CD8-positive, alpha-beta memory T cell (primary cell): ENCODE measurements around the gene TBC1D8. TPM values are rescaled to one million over a fixed set of nuclear protein-coding genes. Genes with fewer than 3 reads are reported as not detected.

Experiments
- CTCF ChIA-PET: fragments of 350-600 bp; sonication (Branson Sonifier 250); formaldehyde crosslinking; loops from one replicate; lab custom pipeline; 2021; ENCODE audit warnings: antibody characterized with exemption; lab: Charles Lee
- POLR2A ChIA-PET: fragments of 350-600 bp; sonication (Branson Sonifier 250); formaldehyde crosslinking; loops from one replicate; lab custom pipeline; 2021; ENCODE audit warnings: antibody characterized with exemption; lab: Charles Lee
- DNase-seq, 5 donors: peaks; one replicate each; pipeline versions ENCODE4 v3.0.0 to v3.0.0-alpha.2; 2020 to 2022; ENCODE audit warnings: mixed read lengths in 1 of 5
- H3K27ac ChIP-seq: one replicate; pipeline ENCODE4 v1.7.0; 2013; ENCODE audit warnings: low read depth, mild to moderate bottlenecking, low read length, moderate library complexity
- H3K27me3 ChIP-seq: 2 replicates; pipeline ENCODE4 v1.7.0; 2013; ENCODE audit warnings: low read length, mild to moderate bottlenecking; ENCODE audit not compliant: insufficient read depth, poor library complexity, severe bottlenecking
- H3K36me3 ChIP-seq: 2 replicates; pipeline ENCODE4 v1.7.0; 2013; ENCODE audit warnings: mild to moderate bottlenecking, low read length, moderate library complexity; ENCODE audit not compliant: insufficient read depth
- H3K4me1 ChIP-seq: 2 replicates; pipeline ENCODE4 v1.7.0; 2013; ENCODE audit warnings: mild to moderate bottlenecking, low read length, moderate library complexity; ENCODE audit not compliant: insufficient read depth
- H3K4me3 ChIP-seq: 2 replicates; pipeline ENCODE4 v1.7.0; 2013; ENCODE audit warnings: mild to moderate bottlenecking, low read length
- H3K9me3 ChIP-seq: 2 replicates; pipeline ENCODE4 v1.7.0; 2013; ENCODE audit warnings: mild to moderate bottlenecking, low read length
- H3K27ac Mint-ChIP-seq, 8 donors: one replicate each; pipeline ENCODE4 v1.8.0; 2020 to 2021; ENCODE audit warnings: mixed read lengths in 8 of 8, mild to moderate bottlenecking in 6 of 8, inconsistent platforms in 3 of 8, moderate library complexity in 3 of 8
- H3K27me3 Mint-ChIP-seq, 2 donors: one replicate each; pipeline ENCODE4 v1.8.0; 2020 to 2021; ENCODE audit warnings: mixed read lengths in 2 of 2, mild to moderate bottlenecking in 1 of 2, moderate library complexity in 1 of 2
- H3K36me3 Mint-ChIP-seq, 3 donors: one replicate each; pipeline ENCODE4 v1.8.0; 2020 to 2021; ENCODE audit warnings: mixed read lengths in 3 of 3, inconsistent platforms in 1 of 3, mild to moderate bottlenecking in 1 of 3
- H3K4me1 Mint-ChIP-seq, 3 donors: one replicate each; pipeline ENCODE4 v1.8.0; 2020 to 2021; ENCODE audit warnings: mixed read lengths in 3 of 3, inconsistent platforms in 1 of 3, mild to moderate bottlenecking in 1 of 3
- H3K4me3 Mint-ChIP-seq, 7 donors: one replicate each; pipeline ENCODE4 v1.8.0; 2020 to 2021; ENCODE audit warnings: mixed read lengths in 7 of 7, mild to moderate bottlenecking in 6 of 7, moderate library complexity in 4 of 7, inconsistent platforms in 2 of 7
- H3K9me3 Mint-ChIP-seq, 5 donors: one replicate each; pipeline ENCODE4 v1.8.0; 2020 to 2022; ENCODE audit warnings: mixed read lengths in 5 of 5, mild to moderate bottlenecking in 3 of 5, moderate library complexity in 2 of 5, inconsistent platforms in 1 of 5
- polyA plus RNA-seq: library from polyadenylated mRNA; unstranded; fragments of 300-500 nt; fragmentation: Illumina TruSeq; gene quantifications from one replicate; pipeline ENCODE4 v1.2.3, GENCODE V29; 2021
- total RNA-seq, 2 experiments: library from RNA; stranded (reverse); gene quantifications; one replicate each; pipeline ENCODE4 v1.2.3, GENCODE V29; 2021

TBC1D8 gene
- total and polyA plus RNA-seq, 3 experiments from 2014 or later = 0.55 to 0.89 (median 0.69) TPM

DNA sequence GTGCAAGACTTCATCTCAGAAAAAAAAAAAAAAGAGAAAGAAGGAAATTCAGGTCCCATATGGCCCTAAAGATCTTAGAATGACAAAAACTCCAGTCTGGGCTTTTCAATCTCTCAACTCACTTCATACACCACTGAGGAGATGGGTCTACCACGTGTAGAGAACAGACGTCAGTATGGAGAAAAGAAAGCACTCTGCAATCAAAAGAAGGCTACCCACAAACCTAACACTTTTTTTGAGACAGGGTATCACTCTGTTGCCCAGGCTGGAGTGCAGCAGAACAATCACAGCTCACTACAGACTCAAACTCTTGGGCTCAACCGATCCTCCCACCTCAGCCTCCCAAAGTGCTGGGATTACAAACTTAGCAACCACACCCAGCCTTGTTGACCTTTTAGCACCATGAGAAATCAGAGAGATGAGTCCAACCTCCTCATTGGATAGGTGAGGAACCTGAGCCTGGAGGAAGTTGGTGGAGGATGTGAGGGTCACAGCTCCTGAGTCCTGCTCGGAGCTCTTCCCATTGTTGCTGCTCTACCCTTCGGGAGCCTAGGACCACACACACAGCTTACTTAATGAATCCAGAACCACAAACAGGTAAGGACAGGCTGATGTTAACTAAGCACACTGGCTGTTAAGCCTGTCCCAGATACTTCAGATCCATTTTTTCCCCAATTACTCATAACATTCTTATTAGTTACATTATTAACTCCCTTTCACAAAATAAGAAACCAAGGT lies 23.7 kb downstream of the TBC1D8 start:
- no peak overlapping the region for H3K4me3 Mint-ChIP-seq
- Histone ChIP-seq H3K4me1 (no peaks in the 10 kb centered on the region), H3K9me3 (no peaks in the 10 kb centered on the region), H3K36me3 (no peaks in the 10 kb centered on the region), H3K27ac (no peak overlapping the region), H3K4me3 (no peak overlapping the region), H3K27me3 (no peaks in the 10 kb centered on the region)
- no peaks in the 10 kb centered on the region for H3K9me3 Mint-ChIP-seq
- peaks cover 9 to 16% (median 14%) of the 10 kb centered on the region in 3 donors for H3K4me1 Mint-ChIP-seq
- ChIA-PET CTCF (no interaction called here), POLR2A (no interaction called here)
- H3K36me3 Mint-ChIP-seq = peaks cover 0 to 5% (median 0%) of the 10 kb centered on the region in 3 donors
- H3K27me3 Mint-ChIP-seq = peaks cover 6 to 30% of the 10 kb centered on the region in 2 donors
- no peak for DNase-seq
- H3K27ac Mint-ChIP-seq = peak overlapping the region in 1 of 8 donors; percentile 64

DNA sequence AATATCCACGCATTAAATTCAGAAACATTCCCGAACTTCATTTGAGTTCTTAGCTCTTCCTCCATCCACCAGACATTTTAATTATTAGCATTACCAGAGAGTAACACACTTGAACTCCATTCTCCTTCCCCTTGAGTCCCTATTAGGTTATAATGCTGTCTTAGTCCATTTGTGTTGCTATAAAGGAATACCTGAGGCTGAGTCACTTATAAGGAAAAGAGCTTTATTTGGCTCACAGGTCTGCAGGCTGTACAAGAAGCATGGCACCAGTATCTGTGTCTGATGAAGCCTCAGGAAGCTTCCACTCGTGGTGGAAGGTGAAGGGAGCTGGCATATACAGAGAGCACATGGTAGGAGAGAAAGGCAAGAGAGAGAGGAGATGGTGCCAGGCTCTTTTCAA lies 25.4 kb downstream of the TBC1D8 start:
- no peak overlapping the region for H3K27ac Mint-ChIP-seq
- Histone ChIP-seq H3K4me3 (no peak overlapping the region), H3K27me3 (no peaks in the 10 kb centered on the region), H3K9me3 (no peaks in the 10 kb centered on the region), H3K27ac (no peak overlapping the region), H3K36me3 (no peaks in the 10 kb centered on the region), H3K4me1 (no peaks in the 10 kb centered on the region)
- ChIA-PET POLR2A (no interaction called here), CTCF (no interaction called here)
- H3K4me3 Mint-ChIP-seq = no peak overlapping the region
- H3K4me1 Mint-ChIP-seq = peaks cover 9 to 16% (median 14%) of the 10 kb centered on the region in 3 donors
- H3K36me3 Mint-ChIP-seq = peaks cover 0 to 5% (median 0%) of the 10 kb centered on the region in 3 donors
- peaks cover 6 to 31% of the 10 kb centered on the region in 2 donors for H3K27me3 Mint-ChIP-seq
- no peaks in the 10 kb centered on the region for H3K9me3 Mint-ChIP-seq
- no peak for DNase-seq

DNA sequence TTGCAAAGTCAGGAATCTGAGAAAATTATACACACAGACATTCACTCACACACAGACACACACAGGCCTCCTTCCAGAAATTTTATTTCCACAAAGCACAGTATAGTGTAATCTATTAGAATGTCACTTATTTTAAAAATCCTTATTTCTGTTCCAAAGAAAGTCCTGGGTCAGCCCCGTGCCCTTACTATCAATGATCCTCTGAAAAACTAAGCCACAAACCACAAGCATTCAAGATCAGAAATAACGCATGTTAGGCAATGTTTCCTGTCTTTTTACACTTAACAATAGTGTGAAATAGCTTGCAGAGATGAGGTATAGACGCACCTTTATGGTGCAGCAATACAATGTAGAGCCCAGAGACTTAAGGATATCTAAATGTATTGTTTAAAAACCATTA lies 25.8 kb downstream of the TBC1D8 start:
- Mint-ChIP-seq H3K4me1 (peaks cover 9 to 16% (median 14%) of the 10 kb centered on the region in 3 donors), H3K27me3 (peaks cover 6 to 35% of the 10 kb centered on the region in 2 donors), H3K4me3 (no peak overlapping the region), H3K27ac (no peak overlapping the region), H3K36me3 (peaks cover 0 to 5% (median 0%) of the 10 kb centered on the region in 3 donors), H3K9me3 (no peaks in the 10 kb centered on the region)
- no peak for DNase-seq
- Histone ChIP-seq H3K4me3 (no peak overlapping the region), H3K27ac (no peak overlapping the region), H3K9me3 (no peaks in the 10 kb centered on the region), H3K27me3 (no peaks in the 10 kb centered on the region), H3K36me3 (no peaks in the 10 kb centered on the region), H3K4me1 (no peaks in the 10 kb centered on the region)
- POLR2A ChIA-PET = no interaction called here
- CTCF ChIA-PET = no interaction called here

DNA sequence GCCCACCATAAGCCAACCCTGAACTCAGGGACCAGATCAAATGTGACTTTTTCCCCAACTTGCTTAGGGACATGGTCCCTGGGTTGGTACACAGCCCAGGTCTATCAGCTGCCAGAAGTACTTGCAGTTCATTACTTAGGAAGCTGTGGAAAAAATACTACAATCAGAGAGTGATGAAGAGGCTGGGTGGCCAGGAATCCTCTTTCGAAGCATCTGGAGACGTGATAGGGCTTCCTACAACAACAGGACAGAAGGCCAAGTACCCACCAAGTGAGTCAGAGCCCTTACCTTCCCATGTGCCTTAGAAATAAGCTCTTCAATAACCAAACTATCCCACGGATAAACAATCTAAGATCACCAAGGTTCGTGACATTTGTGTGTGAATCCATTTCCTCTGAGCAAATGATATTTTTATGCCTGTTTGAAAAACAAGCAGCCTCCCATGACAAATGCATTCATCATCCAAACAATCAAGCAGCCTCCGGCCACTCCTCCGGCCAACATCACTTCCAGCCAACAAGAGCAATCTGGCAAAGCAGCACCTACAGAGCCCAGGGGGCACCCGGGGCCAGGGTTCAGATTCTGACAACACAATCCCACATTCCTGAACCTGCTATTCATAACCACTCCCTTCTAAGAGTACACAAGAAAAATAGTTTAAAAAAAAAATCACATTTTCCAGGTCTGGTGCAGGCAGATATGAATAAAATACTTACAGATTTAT lies 26.4 kb downstream of the TBC1D8 start:
- Mint-ChIP-seq H3K4me1 (peaks cover 9 to 16% (median 14%) of the 10 kb centered on the region in 3 donors), H3K4me3 (no peak overlapping the region), H3K27ac (peak overlapping the region in 1 of 8 donors; percentile 58), H3K9me3 (no peaks in the 10 kb centered on the region), H3K27me3 (peaks cover 6 to 41% of the 10 kb centered on the region in 2 donors), H3K36me3 (peaks cover 0 to 5% (median 0%) of the 10 kb centered on the region in 3 donors)
- no peaks in the 10 kb centered on the region for H3K4me1 ChIP-seq
- DNase-seq = no peak
- H3K4me3 ChIP-seq = no peak overlapping the region
- ChIA-PET POLR2A (no interaction called here), CTCF (no interaction called here)
- no peak overlapping the region for H3K27ac ChIP-seq
- no peaks in the 10 kb centered on the region for H3K36me3 ChIP-seq
- H3K9me3 ChIP-seq = no peaks in the 10 kb centered on the region
- no peaks in the 10 kb centered on the region for H3K27me3 ChIP-seq

DNA sequence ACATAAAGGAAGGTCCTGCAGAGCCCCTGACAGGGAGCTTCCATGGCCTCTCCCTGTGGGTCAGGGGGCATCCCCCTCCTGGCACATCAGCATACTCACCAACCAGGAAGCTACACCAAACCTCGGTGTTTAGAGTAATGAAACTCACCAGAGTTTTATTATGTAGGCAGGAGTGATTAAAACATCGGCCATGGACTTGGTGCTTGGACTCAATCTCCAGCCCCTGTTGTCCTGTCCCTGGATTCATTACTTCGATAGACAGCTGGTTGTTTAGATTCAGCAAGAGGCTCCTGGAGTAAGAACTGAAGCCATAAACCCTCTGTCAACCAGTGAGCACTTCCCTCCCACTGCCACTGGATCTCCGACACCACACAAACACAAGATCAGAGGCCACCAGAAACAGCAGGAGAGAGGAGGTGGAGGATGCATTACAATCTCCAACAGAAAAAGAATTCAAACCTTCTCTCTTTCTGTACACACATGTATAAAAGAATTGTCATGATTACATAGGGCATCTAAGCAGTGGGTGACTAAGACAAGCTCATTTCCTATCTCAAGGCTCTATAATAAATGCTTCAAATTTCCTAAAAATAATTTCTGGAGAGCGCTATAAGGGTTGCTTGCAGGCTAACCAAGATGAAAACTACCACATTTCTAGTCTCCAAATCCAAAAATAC lies 27.2 kb downstream of the TBC1D8 start:
- Histone ChIP-seq H3K4me3 (no peak overlapping the region), H3K27ac (no peak overlapping the region), H3K9me3 (no peaks in the 10 kb centered on the region), H3K36me3 (no peaks in the 10 kb centered on the region), H3K27me3 (no peaks in the 10 kb centered on the region), H3K4me1 (no peaks in the 10 kb centered on the region)
- no peak for DNase-seq
- no peaks in the 10 kb centered on the region for H3K9me3 Mint-ChIP-seq
- peaks cover 11 to 49% of the 10 kb centered on the region in 2 donors for H3K27me3 Mint-ChIP-seq
- CTCF ChIA-PET = no interaction called here
- H3K27ac Mint-ChIP-seq = no peak overlapping the region
- POLR2A ChIA-PET = no interaction called here
- H3K36me3 Mint-ChIP-seq = peaks cover 0 to 10% (median 0%) of the 10 kb centered on the region in 3 donors
- no peak overlapping the region for H3K4me3 Mint-ChIP-seq
- peaks cover 9 to 16% (median 14%) of the 10 kb centered on the region in 3 donors for H3K4me1 Mint-ChIP-seq

DNA sequence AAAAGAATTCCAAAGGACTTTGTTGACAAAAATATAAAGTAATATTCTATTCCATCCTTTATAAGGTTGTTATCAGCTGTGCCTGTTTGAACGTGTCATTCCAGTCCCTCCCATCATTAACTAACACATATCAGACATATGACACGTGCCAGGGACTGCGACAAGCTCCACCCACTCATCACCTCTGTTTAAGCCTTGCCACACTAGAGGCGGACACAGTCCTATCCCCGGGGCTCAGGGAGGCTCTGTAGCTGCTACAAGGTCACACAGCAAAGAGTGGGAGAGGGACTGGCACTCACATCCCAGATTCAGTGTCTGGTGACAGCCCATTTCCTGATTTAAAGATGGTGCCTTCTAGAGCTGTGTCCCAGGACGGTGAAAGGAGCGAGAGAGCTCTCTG lies 30.0 kb downstream of the TBC1D8 start:
- no peak overlapping the region for H3K27ac ChIP-seq
- H3K27me3 Mint-ChIP-seq = peaks cover 10 to 34% of the 10 kb centered on the region in 2 donors
- H3K4me1 Mint-ChIP-seq = peaks cover 9 to 16% (median 14%) of the 10 kb centered on the region in 3 donors
- H3K27me3 ChIP-seq = no peaks in the 10 kb centered on the region
- H3K27ac Mint-ChIP-seq = no peak overlapping the region
- H3K36me3 Mint-ChIP-seq = peaks cover 0 to 9% (median 0%) of the 10 kb centered on the region in 3 donors
- no peaks in the 10 kb centered on the region for H3K4me1 ChIP-seq
- ChIA-PET CTCF (no interaction called here), POLR2A (no interaction called here)
- no peaks in the 10 kb centered on the region for H3K36me3 ChIP-seq
- H3K9me3 ChIP-seq = no peaks in the 10 kb centered on the region
- DNase-seq = no peak
- H3K4me3 Mint-ChIP-seq = no peak overlapping the region
- no peak overlapping the region for H3K4me3 ChIP-seq
- no peaks in the 10 kb centered on the region for H3K9me3 Mint-ChIP-seq

DNA sequence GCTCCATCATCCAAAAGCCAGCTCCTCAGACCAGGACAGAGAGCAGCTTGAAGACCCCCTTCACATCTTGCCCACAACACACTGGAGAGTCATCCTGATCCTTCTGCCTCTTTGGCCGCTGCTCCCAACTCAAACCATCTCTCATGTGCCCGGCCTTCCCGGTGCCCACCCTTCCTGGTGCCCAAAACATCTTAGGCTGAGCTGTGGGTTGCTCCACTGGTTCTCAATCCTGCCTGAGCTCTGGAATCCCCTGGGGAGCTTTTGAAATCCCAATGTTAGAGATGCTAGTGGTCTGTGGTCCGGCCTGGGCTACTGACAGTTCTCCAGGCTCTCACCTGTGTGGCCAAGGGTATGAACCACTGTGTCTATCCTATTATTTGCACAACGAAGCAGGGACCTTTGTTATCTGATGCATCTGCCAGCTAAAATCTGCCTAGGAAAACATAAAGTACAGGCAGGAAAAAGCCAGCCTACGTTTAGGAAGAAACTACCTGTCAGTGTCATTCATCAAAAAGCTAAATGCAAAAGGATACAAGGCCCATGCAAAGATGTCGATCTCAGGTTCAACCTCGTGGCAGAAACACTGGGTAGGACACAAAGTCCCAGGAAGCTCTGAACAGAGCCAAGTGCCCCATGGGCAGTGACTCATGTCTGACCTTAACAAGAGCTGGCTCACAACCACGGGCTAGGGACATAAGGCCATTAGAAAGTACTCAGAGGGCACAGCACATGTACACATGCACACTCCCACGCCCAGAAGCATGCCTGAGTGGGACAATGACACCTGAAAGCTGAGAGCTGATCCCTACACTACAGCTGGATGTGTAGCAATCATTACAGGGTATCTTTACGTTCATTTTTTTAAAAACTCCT lies 30.8 kb downstream of the TBC1D8 start:
- no peaks in the 10 kb centered on the region for H3K4me1 ChIP-seq
- no peak overlapping the region for H3K4me3 Mint-ChIP-seq

More for the DNA sequence above, 30.8 kb downstream of the TBC1D8 start:
- no peaks in the 10 kb centered on the region for H3K36me3 ChIP-seq
- peaks cover 0 to 6% (median 0%) of the 10 kb centered on the region in 3 donors for H3K36me3 Mint-ChIP-seq
- H3K4me1 Mint-ChIP-seq = peaks cover 3 to 9% (median 8%) of the 10 kb centered on the region in 3 donors
- ChIA-PET CTCF (no interaction called here), POLR2A (no interaction called here)
- H3K9me3 Mint-ChIP-seq = no peaks in the 10 kb centered on the region
- H3K27ac Mint-ChIP-seq = peak overlapping the region in 1 of 8 donors; percentile 84
- peaks cover 10 to 27% of the 10 kb centered on the region in 2 donors for H3K27me3 Mint-ChIP-seq
- no peaks in the 10 kb centered on the region for H3K27me3 ChIP-seq
- no peak overlapping the region for H3K4me3 ChIP-seq
- no peak overlapping the region for H3K27ac ChIP-seq
- no peak for DNase-seq
- no peaks in the 10 kb centered on the region for H3K9me3 ChIP-seq
